ENCODE data around the gene PCP2. TPM values are rescaled to one million over a fixed set of nuclear protein-coding genes. Genes with fewer than 3 reads are reported as not detected.

Gene PCP2
- total RNA-seq, 1 donor from 2014 or later = not detected

DNA sequence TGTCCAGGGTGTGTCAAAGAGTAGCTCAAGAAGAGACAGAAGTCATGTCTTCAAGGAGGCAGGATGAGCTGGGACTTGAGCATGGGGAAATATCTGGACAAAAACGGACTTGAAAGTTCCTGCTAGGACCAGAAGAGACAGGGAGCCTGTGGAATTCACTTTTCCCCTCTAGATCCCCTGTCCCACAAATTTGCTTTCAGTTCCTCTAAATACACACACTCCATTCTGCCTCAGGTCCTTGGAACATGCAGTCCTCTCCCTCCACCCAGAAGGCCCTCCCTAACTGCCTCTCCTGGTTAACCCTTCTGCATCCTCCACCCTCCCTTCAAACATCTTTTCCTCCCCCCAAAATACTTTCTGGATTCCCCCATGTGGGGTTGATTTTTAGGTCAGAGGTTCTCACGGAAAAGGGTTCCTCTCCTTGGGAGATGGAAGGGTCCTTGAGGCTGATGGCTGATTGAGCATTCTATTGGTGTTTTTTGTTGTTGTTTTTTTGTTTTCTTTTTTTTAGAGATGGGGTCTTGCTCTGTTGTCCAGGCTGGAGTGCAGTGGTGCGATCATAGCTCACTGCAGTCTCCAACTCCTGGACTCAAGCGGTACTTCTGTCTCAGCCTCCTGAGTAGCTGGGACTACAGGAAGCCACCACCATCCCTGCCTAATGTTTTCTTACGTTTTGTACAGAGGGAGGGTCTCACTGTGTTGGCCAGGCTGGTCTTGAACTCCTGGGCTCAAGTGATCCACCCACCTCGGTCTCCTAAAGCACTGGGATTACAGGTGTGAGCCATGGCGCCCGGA, 28.4 kb upstream of the PCP2 start:
- Histone ChIP-seq H3K27ac (ENCODE audit: low read depth, low read length) (no peak overlapping the region), H3K27me3 (ENCODE audit: control insufficient read depth in 3 of 3, insufficient read depth in 3 of 3, low read length in 3 of 3) (peaks cover 0 to 9% (median 7%) of the 10 kb centered on the region in 3 donors), H3K9ac (ENCODE audit: low read depth in 1 of 3, low read length in 3 of 3) (no peak overlapping the region), H3K36me3 (ENCODE audit: control insufficient read depth in 3 of 3, insufficient read depth in 3 of 3, low read length in 3 of 3) (no peaks in the 10 kb centered on the region), H3K4me1 (ENCODE audit: control insufficient read depth in 3 of 3, insufficient read depth in 3 of 3, low read length in 3 of 3) (no peaks in the 10 kb centered on the region), H3K4me3 (ENCODE audit: low read length in 3 of 3) (no peak overlapping the region), H3K9me3 (ENCODE audit: control insufficient read depth in 3 of 3, low read length in 3 of 3) (no peaks in the 10 kb centered on the region)

DNA sequence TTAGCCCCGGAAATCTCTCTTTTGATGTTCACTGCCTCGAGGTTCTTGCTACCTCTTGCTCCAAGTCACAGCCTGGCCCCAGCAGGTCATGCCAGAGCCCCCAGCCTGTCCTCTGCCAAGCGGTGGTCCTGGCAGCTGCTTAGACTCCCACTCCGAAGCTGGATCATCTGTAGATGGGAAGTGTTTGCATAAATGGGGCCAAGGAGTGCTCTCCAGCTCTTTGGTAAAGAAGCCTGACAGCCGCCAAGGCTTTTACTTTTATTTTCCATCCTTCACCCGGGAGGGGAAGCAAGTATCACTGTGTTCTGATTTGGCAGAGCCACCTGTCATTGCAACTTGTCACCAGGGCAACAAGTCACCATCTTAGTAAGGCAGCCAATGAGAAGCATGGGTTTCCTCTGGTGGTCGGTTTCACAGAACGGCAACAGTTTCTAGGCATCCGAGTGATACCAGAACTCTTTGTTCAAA, 24.7 kb upstream of the PCP2 start:
- Histone ChIP-seq H3K27me3 (ENCODE audit: control insufficient read depth in 3 of 3, insufficient read depth in 3 of 3, low read length in 3 of 3) (peaks cover 0 to 9% (median 3%) of the 10 kb centered on the region in 3 donors), H3K36me3 (ENCODE audit: control insufficient read depth in 3 of 3, insufficient read depth in 3 of 3, low read length in 3 of 3) (no peaks in the 10 kb centered on the region), H3K4me3 (ENCODE audit: low read length in 3 of 3) (no peak overlapping the region), H3K9ac (ENCODE audit: low read depth in 1 of 3, low read length in 3 of 3) (no peak overlapping the region), H3K4me1 (ENCODE audit: control insufficient read depth in 3 of 3, insufficient read depth in 3 of 3, low read length in 3 of 3) (no peaks in the 10 kb centered on the region), H3K9me3 (ENCODE audit: control insufficient read depth in 3 of 3, low read length in 3 of 3) (no peaks in the 10 kb centered on the region), H3K27ac (ENCODE audit: low read depth, low read length) (no peak overlapping the region)

GRCh38 chr19:7657131-7657751, 23.7 kb upstream of the PCP2 start:
- H3K27me3 ChIP-seq (ENCODE audit: control insufficient read depth in 3 of 3, insufficient read depth in 3 of 3, low read length in 3 of 3) = peaks cover 0 to 4% (median 3%) of the 10 kb centered on the region in 3 donors
- H3K4me3 ChIP-seq (ENCODE audit: low read length in 3 of 3) = no peak overlapping the region
- no peak overlapping the region for H3K27ac ChIP-seq (ENCODE audit: low read depth, low read length)
- H3K36me3 ChIP-seq (ENCODE audit: control insufficient read depth in 3 of 3, insufficient read depth in 3 of 3, low read length in 3 of 3) = no peaks in the 10 kb centered on the region
- H3K9me3 ChIP-seq (ENCODE audit: control insufficient read depth in 3 of 3, low read length in 3 of 3) = no peaks in the 10 kb centered on the region
- H3K4me1 ChIP-seq (ENCODE audit: control insufficient read depth in 3 of 3, insufficient read depth in 3 of 3, low read length in 3 of 3) = peaks cover 2 to 8% (median 2%) of the 10 kb centered on the region in 3 donors
- no peak overlapping the region for H3K9ac ChIP-seq (ENCODE audit: low read depth in 1 of 3, low read length in 3 of 3)

DNA sequence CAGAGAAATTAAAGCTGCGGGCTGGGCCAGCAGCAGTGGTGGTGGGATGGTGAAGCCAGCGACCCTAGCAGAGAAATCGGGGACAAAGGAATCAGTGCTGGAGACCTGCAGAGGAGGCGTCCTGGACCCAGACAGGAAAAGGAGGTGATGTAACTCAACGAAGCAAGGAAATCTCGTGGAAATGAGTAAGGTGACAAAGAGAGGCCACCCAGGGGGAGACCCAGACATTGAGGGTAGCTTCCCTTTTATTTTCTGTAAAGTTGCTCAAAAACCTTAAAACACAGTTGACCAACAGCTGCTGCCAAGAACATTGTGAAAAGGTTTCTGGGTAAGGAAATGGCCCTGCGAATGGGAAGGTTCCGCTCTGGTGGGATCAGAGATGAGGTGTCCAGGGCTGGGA, 22.1 kb upstream of the PCP2 start:
- Histone ChIP-seq H3K9me3 (ENCODE audit: control insufficient read depth in 3 of 3, low read length in 3 of 3) (no peaks in the 10 kb centered on the region), H3K9ac (ENCODE audit: low read depth in 1 of 3, low read length in 3 of 3) (no peak overlapping the region), H3K27ac (ENCODE audit: low read depth, low read length) (no peak overlapping the region), H3K36me3 (ENCODE audit: control insufficient read depth in 3 of 3, insufficient read depth in 3 of 3, low read length in 3 of 3) (no peaks in the 10 kb centered on the region), H3K4me1 (ENCODE audit: control insufficient read depth in 3 of 3, insufficient read depth in 3 of 3, low read length in 3 of 3) (peaks cover 3 to 9% (median 3%) of the 10 kb centered on the region in 3 donors), H3K4me3 (ENCODE audit: low read length in 3 of 3) (no peak overlapping the region), H3K27me3 (ENCODE audit: control insufficient read depth in 3 of 3, insufficient read depth in 3 of 3, low read length in 3 of 3) (no peaks in the 10 kb centered on the region)

- H3K27me3 ChIP-seq (ENCODE audit: control insufficient read depth in 3 of 3, insufficient read depth in 3 of 3, low read length in 3 of 3) = no peaks in the 10 kb centered on the region
- H3K36me3 ChIP-seq (ENCODE audit: control insufficient read depth in 3 of 3, insufficient read depth in 3 of 3, low read length in 3 of 3) = no peaks in the 10 kb centered on the region
- H3K9ac ChIP-seq (ENCODE audit: low read depth in 1 of 3, low read length in 3 of 3) = no peak overlapping the region
- peaks cover 3 to 9% (median 3%) of the 10 kb centered on the region in 3 donors for H3K4me1 ChIP-seq (ENCODE audit: control insufficient read depth in 3 of 3, insufficient read depth in 3 of 3, low read length in 3 of 3)
- no peak overlapping the region for H3K27ac ChIP-seq (ENCODE audit: low read depth, low read length)
- no peaks in the 10 kb centered on the region for H3K9me3 ChIP-seq (ENCODE audit: control insufficient read depth in 3 of 3, low read length in 3 of 3)
- no peak overlapping the region for H3K4me3 ChIP-seq (ENCODE audit: low read length in 3 of 3)
Measured at GRCh38 chr19:7654401-7654800, 20.9 kb upstream of the PCP2 start.

GRCh38 chr19:7652061-7652641, 18.6 kb upstream of the PCP2 start:
- Histone ChIP-seq H3K36me3 (ENCODE audit: control insufficient read depth in 3 of 3, insufficient read depth in 3 of 3, low read length in 3 of 3) (no peaks in the 10 kb centered on the region), H3K9me3 (ENCODE audit: control insufficient read depth in 3 of 3, low read length in 3 of 3) (no peaks in the 10 kb centered on the region), H3K4me3 (ENCODE audit: low read length in 3 of 3) (peak overlapping the region; percentile 4 to 69 (median 54)), H3K9ac (ENCODE audit: low read depth in 1 of 3, low read length in 3 of 3) (peak overlapping the region in 2 of 3 donors; percentile 66 to 80), H3K27me3 (ENCODE audit: control insufficient read depth in 3 of 3, insufficient read depth in 3 of 3, low read length in 3 of 3) (no peaks in the 10 kb centered on the region), H3K4me1 (ENCODE audit: control insufficient read depth in 3 of 3, insufficient read depth in 3 of 3, low read length in 3 of 3) (peaks cover 3 to 9% (median 3%) of the 10 kb centered on the region in 3 donors), H3K27ac (ENCODE audit: low read depth, low read length) (peak overlapping the region; percentile 51)

GRCh38 chr19:7650148-7650547, 16.6 kb upstream of the PCP2 start:
- Histone ChIP-seq H3K27me3 (ENCODE audit: control insufficient read depth in 3 of 3, insufficient read depth in 3 of 3, low read length in 3 of 3) (peaks cover 0 to 4% (median 3%) of the 10 kb centered on the region in 3 donors), H3K36me3 (ENCODE audit: control insufficient read depth in 3 of 3, insufficient read depth in 3 of 3, low read length in 3 of 3) (no peaks in the 10 kb centered on the region), H3K4me1 (ENCODE audit: control insufficient read depth in 3 of 3, insufficient read depth in 3 of 3, low read length in 3 of 3) (peaks cover 3 to 9% (median 3%) of the 10 kb centered on the region in 3 donors)

DNA sequence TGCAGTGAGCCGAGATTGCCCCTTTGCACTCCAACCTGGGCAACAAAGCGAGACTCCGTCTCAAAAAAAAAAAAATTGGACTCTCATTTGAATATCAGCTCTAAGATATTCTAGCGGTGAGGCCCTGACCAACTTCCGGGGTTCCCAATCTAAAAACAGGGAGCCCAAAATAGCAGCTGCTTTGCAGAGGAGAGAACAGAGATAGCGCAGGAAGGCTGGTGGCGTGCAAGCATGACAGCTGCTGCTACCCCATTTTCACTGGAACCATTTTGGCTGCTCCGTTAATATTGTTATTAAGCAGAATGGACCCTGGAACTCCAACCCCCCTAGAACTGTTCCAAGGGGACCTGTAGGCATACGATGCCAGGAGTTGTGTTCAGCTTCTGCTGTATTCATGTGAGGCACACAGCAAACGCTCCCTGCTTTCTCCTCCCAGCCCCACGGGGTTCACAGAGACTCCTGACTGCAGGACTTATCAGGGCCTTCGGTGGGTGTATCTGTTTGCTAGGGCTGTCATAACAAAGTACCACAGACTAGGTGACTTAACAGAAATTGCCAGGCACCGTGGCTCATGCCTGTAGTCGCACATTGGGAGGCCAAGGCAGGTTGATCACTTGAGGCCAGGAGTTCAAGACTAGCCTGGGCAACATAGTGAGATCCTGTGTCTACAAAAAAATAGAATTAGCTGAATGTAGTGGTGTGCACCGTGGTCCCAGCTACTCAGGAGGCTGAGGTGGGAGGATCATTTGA, 14.9 kb upstream of the PCP2 start:
- Histone ChIP-seq H3K36me3 (ENCODE audit: control insufficient read depth in 3 of 3, insufficient read depth in 3 of 3, low read length in 3 of 3) (no peaks in the 10 kb centered on the region), H3K9ac (ENCODE audit: low read depth in 1 of 3, low read length in 3 of 3) (no peak overlapping the region), H3K9me3 (ENCODE audit: control insufficient read depth in 3 of 3, low read length in 3 of 3) (no peaks in the 10 kb centered on the region), H3K27me3 (ENCODE audit: control insufficient read depth in 3 of 3, insufficient read depth in 3 of 3, low read length in 3 of 3) (peaks cover 0 to 6% (median 6%) of the 10 kb centered on the region in 3 donors), H3K4me3 (ENCODE audit: low read length in 3 of 3) (no peak overlapping the region), H3K4me1 (ENCODE audit: control insufficient read depth in 3 of 3, insufficient read depth in 3 of 3, low read length in 3 of 3) (peaks cover 3 to 9% (median 3%) of the 10 kb centered on the region in 3 donors), H3K27ac (ENCODE audit: low read depth, low read length) (no peak overlapping the region)

More at GRCh38 chr19:7650148-7650547, 16.6 kb upstream of the PCP2 start:
- no peak overlapping the region for H3K4me3 ChIP-seq (ENCODE audit: low read length in 3 of 3)
- H3K27ac ChIP-seq (ENCODE audit: low read depth, low read length) = no peak overlapping the region
- H3K9me3 ChIP-seq (ENCODE audit: control insufficient read depth in 3 of 3, low read length in 3 of 3) = no peaks in the 10 kb centered on the region
- no peak overlapping the region for H3K9ac ChIP-seq (ENCODE audit: low read depth in 1 of 3, low read length in 3 of 3)

DNA sequence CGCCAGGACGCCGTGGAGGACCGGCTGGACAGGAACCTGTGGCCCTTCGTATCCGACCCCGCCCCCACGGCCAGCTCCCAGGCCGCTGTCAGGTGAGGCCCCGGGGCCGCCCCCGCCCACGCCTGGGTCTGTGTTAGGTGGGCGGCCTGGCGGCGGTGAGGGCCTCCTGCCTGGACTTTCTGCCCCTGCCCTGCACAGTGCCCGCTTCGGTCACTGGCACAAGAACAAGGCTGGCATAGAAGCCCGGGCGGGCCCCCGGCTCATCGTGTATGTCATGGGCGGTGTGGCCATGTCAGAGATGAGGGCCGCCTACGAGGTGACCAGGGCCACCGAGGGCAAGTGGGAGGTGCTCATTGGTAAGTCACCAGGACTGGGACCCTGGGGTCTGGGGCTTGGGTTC, 13.6 kb upstream of the PCP2 start:
- Histone ChIP-seq H3K4me1 (ENCODE audit: control insufficient read depth in 3 of 3, insufficient read depth in 3 of 3, low read length in 3 of 3) (peaks cover under 1% of the 10 kb centered on the region in 3 donors), H3K9ac (ENCODE audit: low read depth in 1 of 3, low read length in 3 of 3) (no peak overlapping the region), H3K36me3 (ENCODE audit: control insufficient read depth in 3 of 3, insufficient read depth in 3 of 3, low read length in 3 of 3) (no peaks in the 10 kb centered on the region), H3K27me3 (ENCODE audit: control insufficient read depth in 3 of 3, insufficient read depth in 3 of 3, low read length in 3 of 3) (peaks cover 0 to 6% (median 6%) of the 10 kb centered on the region in 3 donors), H3K9me3 (ENCODE audit: control insufficient read depth in 3 of 3, low read length in 3 of 3) (no peaks in the 10 kb centered on the region), H3K4me3 (ENCODE audit: low read length in 3 of 3) (no peak overlapping the region), H3K27ac (ENCODE audit: low read depth, low read length) (no peak overlapping the region)
